NOMO-1 treated with dmso at 0.1 percent for 144 hours (cell line): ENCODE data around the gene CD247.

Source experiments
- DNase-seq: peaks from one replicate; lab custom pipeline; 2025; ENCODE audit not compliant: unreplicated experiment; lab: John Stamatoyannopoulos, UW

Gene CD247

DNA sequence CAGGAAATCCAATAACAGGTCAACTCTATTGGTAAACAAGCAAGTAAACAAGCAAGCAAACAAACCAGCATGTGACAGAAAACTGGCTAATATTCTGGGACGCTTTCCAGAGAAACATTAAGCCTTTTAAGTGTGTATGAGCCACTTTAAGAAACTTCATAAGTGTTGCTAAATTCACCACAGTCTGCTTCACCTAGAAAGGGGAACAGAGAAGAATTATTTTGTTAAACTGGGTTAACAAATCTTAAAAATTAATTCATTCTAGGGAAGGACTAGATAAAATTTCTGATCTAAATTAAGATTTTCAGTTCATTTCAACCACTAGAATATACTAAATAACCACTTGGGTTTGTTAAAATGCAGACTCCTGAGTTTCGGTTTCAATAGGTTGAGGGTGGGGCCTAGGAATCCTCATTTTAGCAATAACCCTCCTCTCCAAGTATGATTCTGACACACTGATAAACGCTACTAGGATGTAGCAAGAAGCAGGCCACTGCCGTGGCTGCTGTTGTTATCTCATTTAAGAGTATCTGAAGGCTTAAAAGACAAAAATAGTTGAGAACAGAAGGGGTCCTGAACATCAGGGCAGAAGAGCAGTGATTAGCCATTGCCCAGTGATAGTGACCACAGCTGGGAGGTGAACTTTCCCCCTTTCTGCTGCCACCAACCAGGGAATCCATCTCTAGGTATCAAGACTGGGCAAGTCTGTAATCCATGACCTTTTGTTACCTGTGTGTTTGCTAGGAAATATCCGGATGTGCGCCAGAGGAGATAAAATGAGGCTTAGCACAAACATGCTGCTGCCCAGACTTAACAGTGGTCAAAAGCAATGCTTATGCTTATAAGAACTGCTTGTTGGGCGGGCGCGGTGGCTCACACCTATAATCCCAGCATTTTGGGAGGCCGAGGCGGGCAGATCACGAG lies 24.0 kb upstream of the CD247 start:
- peak; percentile 28 for DNase-seq

DNA sequence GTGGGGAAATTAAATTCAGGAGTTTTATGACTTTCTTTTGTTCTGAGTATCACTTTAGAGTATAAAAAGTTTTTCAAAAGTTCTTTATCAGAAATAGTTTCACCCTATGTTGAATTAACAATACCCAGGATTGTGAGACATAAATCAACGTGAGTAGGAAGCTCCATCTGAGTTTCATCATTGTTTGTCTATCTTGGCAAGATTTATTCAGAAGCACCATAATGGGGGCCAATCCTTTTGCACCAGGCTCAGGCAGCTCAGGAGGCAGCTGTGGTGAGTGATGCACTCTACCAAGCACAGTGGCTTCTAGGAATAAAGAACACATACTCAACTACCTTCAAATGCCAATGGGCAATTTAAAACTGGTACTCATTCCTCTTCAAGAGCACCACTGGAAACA lies 23.3 kb upstream of the CD247 start:
- DNase-seq: no peak

DNA sequence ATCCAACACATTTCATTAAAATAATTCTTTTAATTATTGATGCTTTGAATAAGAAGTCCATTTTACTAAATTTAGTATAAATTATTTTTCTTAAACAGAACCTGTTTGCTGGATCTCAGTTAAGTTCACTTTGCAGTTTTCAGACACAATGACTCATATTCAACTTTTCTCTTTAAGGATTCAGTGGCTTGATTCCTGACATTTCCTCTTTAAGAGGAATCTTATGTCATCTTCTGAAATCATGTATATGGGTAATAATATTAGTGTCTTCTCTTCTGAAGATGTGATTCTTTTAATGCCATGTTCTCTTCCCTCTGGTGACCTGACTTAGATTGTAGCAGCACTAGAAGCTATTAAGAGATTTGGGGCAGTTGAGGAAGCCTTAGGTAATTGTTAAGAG lies 22.7 kb upstream of the CD247 start:
- no peak for DNase-seq

DNA sequence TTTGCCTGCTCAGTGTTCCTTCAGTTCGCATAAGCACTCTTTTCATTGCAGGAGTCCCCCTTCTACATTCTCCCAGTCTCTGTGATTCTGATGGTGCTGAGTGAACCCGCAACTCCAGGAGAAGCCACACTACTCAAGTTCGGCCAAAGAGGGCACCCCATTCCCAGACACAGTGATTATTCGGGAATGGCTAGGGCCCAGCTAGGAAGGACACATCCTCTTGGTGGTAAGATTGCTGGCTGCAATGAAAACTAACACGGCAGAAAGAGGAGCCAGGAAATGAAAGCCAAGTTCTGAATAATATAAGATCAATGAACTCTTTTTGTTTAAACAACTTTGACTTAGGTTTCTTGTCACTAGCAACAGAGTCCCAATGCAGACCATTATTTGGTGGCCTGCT lies 20.3 kb upstream of the CD247 start:
- DNase-seq: no peak

DNA sequence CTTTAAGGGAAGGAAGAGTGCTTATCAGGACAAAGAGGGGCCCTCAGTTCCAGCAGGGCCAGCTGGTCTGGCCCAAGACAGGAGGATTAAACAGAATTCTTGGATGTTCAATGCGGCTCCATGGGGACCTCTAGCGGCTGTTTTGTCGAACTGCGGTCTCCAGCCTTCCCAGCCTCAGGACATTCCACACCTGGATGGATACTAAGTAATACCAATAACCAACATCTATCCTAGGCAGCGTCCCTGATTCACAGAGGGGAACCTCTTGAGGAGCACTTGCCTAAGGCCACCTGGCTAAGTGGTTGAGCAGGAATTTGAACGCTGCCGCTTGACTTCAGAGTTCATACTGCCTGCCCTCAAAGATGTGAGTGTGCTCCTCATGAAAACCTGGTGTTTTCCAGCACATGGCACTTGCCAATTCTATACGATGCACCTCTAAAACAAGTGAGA lies 15.5 kb upstream of the CD247 start:
- DNase-seq: no peak

DNA sequence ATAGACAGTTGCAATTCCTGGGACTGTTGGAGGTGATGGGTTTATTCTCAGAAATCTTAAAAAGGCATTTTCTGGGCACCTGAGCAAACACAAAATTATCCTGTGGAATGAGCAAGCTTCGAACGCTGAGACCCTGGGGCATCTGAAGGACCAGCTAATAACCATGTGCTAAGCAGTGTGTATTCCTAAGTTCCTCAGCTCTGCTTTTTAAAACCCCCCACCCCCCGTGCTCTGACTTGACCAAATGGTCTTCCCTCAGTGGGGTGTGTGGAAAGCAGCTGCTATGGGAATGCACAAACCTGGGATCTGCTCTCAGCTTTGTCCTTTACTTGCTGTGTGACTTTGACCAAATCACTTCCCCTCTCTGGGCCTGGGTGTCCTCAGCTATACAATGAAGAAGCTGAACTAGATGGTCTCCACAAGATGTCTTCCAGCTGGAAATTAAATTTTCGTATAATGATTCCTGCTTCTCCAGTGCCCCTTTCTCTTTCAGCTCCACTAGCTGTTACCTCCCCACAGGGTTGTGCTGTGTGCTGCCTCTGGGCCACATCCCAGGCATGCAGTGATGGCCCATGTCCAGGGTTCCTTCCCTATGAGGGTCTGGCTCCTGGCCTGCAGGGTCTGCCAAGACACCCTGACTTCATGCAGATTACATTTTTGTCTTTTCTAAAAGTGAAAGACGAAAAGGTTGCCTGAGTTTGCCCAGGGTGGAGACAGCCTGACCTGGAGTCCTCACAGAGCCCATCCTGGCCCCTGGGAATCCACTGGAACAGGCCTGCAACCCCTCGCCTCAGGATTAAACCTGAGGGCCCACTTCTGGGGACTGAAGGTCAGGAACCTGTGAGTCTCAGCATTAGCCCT lies 14.9 kb upstream of the CD247 start:
- no peak for DNase-seq

DNA sequence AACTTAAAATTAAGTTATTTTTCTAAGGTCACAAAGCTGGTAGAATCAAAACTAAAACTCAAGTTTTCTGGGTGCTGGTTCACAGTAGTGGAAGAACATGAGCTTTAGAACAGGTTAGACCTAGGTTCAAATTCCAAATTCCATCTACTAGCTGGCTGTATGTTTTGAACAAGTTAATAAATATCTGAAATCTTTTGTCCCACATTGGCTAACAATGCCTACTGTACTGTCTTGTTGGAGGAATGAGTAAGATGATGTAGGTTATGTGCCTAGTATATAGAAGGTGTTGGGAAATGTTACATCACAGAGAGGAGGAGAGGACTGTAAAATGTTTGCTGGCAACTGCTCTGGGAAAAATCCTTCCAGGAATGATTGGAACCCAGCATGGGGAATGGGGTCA lies 14.0 kb upstream of the CD247 start:
- DNase-seq: no peak

DNA sequence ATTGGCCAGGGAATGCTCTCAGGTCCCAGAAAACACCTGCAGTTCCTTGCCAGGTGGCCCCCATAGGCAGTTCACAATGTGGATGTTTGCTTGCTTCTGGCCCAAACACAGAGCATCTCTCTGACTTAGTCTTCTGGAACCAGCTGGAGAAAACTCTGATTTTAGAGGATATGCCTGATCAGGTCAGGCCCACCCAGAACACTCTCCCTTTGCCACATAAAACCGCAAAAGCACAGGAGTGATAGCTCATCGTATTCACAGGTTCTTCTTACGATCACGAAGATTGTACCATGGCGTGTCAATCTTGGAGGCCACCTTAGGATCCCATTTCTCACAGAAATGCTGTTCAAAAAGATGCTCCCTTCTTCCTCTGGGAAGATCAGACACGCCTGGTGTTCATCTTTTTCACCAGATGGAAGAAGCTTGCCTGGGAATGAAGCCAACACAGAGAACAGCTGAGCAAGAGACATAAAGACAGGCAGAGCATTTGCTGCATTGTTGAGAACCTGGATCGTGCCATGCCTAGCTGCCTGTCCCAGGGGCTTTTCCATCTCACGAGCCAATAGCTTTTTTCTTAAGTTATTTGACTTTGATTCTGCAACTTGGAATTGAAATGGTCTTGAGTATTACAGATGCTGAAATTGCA lies 11.6 kb upstream of the CD247 start:
- no peak for DNase-seq

DNA sequence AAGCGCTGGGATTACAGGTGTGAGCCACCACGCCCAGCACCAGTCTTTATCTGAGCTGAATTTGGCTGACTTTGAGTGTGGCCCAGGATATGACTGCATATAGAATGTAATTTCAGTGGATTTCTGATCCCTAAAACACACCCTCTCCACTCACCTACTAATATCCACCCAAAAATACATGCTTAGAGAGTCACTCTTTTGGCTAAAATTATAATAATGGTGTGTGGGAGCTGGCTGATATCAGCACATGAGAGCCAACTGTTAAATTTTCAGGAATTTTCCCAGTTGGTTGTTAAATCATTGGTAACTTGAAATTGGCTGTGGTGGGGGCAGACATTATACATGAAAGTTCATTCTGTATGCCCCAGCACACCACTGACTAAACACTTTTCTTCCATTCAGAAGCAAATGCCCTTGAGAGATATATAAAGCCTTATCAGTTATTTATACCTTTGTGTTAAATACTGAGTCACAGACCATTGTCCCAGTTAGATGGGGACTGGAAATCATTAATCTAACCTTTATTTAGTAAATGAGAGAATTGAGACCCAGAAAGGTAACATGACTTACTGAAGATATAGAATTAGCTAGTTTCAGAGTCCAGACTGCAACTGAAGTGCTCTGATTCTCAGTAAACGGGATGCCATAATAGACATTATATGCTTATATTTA lies 9.9 kb upstream of the CD247 start:
- no peak for DNase-seq

DNA sequence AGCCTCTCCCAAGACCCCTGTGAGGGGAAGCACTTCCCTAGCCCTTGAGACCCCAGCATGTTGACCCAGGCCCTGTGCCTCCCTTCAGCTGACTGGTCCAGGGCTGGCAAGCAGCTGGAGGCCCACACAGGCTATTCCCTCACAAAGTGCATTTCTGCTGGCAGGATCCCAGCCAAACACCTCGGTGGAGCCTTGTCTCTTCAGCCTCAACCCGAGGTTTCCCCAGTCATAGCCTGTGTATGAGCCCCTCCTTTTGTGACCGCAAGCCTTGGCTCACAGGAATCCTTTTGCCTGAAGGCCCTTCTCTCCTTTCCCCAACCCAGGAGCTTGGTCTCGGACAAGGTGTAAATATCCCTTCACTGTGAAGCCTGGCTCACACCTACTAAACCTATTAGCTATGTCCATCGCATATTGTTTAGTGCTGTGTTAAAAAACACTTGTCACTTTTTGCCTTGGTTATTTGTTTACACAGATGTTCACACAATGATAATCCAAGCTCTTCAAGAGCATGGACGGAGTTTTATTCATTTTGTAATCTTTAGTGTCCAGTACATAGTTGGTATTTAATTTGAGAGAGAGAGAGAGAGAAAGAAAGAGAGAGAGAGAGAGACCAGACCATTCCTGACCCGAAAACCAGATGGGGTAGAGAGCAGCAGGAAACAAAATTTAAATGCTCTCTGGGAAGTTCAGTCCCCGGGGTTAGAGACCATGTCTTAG lies 8.5 kb upstream of the CD247 start:
- DNase-seq: no peak

DNA sequence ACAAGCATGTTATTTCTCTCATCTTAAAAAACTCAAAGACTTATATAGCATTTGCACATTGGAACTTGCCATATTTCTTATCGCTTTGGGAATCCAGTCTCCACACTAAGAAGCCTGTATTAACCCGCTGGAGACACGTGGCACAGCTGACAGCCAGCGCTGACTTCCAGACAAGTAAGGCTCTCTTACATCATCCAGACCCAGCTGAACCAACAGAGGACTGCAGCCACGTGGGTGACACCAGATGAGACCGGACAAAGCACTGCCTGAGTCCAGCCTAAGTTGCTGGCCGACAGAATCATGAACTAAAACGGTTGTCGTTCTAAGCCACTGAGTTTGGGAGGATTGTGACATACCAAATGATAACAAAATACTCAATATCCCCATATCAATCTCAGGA lies 6.3 kb upstream of the CD247 start:
- no peak for DNase-seq

DNA sequence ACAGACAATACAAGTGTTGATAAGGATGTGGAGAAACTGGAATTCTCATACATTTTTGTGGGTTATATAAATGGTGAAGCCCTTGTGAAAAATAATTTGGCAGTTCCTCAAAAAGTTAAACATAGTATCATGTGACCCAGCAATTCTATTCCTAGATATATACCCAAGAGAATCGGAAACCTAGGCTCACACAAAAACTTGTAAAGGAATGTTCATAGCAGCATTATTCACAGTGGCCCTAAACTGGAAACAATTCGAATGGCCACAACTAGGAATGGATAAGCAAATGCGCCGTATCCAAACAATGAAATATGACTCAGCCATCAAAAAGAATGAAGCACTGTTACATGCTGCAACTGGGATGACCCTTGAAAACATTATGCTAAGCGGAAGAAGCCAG lies 3.9 kb upstream of the CD247 start:
- no peak for DNase-seq

DNA sequence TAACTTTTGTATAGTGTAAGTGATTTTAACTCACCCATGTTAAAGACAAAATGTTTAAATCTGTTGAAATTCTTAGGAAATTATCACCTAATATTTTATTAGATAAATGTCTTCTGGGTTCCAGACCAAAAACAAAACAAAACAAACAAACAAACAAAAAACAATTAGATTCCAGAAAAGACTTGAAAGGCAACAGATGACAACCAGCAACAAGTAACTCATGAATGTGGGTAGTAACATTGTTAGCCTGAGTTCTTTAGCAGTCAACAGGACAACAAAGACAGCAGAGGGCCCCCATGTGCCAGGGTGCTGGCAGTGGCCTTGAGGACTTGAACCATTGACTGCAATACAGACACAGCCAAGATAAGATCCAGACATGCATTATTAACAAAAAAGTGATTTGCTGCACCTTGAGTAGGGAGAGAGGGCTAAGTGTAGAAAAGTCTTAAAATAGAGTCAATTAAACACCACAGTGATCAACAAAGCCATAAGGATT lies 2.4 kb upstream of the CD247 start:
- no peak for DNase-seq

DNA sequence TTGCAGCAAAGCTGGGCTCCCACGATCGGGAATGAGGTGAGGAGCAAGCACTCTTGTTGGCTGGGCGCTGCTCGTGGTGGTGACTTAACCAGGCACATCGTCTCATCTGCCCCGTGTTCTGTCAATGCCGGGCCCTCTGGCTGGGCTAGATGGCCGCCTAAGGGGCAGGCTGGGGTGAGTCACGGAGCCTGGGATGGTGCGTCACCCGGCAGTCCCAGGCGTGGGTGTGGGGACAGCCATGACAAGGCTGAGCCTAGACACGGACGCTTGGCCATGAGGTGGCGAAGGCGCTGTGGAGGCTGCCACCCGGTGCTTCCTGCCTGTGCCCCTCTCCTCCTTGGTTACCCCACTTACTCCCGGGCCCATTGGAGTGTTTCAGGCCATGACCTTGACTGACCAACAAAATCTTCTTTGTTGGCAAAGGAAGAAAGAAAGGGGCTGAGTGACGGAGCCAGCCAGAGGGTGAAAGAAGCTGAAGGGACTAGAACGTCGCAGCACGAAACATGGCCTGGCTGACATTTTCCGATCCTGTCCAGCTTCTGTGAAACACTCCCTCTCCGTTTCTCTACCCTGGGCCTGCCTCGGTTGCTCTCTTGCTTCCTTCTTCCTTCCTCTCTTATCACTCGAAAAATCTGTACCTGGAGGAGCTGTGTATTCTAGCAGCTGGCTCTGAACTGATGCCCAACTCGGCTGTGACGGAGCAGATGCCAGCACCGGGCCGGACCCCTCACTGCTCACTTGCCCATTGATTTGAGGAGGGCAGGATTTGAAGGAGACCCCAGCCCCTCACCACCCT lies 596 bp downstream of the CD247 start:
- no peak for DNase-seq

DNA sequence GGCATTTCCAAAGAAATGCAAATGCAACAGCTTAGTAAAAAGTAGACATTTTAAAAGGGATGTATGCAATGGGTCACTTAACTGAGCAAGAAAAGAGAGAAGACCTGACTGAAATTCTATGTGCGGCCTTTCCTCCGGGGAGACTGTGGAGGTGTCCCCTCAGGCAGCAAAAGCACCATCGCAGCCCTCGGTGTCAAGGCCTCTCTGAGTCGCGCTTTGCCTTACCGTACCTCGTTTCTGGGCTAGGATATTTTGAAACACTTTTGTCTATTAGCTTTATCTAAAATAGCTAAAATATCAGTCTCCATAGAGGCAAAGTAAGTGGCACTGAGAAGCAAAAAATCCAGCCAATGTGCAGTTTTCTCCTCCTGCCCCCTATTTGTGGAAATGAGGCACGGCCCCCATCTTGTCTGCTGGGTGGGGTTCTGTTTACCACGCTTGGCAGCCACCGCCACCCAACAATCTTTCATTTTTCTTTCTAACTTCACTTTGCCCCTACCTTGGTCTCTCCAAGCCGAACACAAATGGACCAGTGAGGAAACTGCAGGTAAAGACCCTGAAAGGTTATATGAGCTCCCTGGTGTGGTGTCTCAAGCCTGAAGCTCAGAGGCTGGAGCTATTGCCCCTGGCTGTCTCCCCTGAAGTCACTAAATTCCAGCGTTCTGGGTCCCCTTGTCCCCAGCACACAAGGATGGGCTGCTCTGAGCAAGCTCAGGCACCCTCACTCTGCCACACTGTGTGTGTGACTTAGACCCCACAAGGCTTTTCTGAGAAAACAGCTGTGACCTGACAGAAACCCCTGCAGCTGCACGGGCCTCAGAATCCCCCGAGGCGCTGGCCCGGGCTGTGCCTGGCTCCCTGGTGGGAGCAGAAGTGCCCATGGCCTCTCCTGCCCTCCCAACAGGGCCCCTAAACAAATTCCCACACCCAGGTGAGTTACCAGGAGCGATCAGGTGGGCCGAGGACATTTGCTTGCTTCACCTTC lies 1.6 kb downstream of the CD247 start:
- DNase-seq: no peak

DNA sequence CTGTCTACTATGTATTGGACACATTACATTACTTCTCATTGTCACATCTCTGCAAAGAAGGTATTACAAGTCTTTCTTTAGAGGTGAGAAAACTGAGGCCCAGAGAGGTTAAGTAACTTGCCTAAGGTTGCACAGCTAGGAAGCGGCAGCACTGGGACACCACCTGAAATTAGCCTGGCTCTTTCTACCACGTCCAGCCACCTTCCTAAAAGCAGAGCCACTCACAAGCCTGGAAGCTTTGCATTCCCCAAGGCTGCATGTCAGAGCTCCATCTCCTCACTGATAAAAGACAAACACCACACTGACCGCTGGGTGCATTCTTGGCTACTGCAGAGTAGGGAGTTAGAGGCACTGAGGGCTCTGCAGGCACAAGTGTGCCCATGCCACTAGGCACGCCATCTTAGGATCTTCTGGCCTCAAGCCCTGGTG lies 2.4 kb downstream of the CD247 start:
- DNase-seq: no peak

DNA sequence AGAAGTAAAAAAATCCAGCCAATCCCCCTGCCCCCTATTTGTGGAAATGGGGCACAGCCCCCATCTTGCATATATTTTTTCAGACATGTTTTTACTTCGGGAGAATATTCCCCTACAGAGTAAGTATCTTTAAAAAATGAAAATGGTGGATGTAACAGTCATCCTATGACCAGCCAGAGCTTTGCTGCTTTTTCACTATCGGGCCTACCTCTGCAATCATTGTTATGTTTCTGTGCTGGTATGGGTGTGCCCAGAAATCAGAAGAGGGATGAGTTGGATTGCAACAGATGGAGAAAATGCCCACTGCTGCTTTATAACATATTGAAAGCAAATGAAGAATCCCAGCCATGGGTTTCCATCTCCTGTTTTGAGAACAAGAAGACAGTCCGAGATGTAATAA lies 2.9 kb downstream of the CD247 start:
- no peak for DNase-seq

DNA sequence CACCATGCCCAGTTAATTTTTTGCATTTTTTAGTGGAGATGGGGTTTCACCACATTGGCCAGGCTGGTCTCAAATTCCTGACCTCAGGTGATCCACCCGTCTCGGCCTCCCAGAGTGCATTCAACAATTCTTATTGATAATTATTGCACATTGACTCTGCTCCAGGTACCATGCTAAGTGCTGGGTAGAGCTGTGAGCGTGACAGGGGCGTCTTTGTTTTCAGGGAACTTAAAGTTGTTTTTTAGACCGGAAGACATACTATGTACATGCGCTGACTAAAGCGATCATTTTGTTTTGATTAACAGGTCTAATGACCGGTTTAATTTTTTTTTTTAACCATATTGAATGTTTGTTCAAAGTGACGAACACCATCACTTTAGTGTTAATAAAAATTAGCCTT lies 4.0 kb downstream of the CD247 start:
- no peak for DNase-seq
